GM19452 (cell line): ENCODE measurements around the gene GRIN2B.

Experiments used
- ATAC-seq: cut with Tn5 transposase; IDR thresholded peaks from one replicate; pipeline ENCODE4 v1.9.1; 2021; ENCODE audit not compliant: unreplicated experiment

GRIN2B gene

GRCh38 chr12:13957576-13957975, 23.8 kb downstream of the GRIN2B start:
- ATAC-seq, result no peak

- no peak for ATAC-seq
Observed at GRCh38 chr12:13956060-13956590, 25.3 kb downstream of the GRIN2B start.

- no peak for ATAC-seq
Observed at GRCh38 chr12:13952096-13952495, 29.3 kb downstream of the GRIN2B start.

DNA sequence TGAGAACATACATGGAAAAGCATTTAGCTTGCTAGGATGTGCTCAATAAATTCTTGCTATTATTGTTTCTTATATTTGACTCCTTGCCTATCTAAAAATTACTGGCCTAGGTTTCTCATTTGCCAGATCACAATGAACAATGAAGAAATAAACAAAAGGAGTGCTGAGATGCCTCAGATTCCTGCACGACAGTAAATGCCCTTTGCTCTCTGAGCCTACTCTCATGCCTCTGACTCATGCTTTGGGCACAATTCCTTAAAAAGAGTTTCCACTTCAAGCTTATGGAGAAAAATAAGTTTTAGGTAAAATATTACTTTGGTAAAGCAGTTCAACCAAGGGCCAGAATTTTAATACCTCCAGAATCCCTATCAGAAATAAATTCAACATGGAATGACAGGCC, 30.9 kb downstream of the GRIN2B start:
- no peak for ATAC-seq

- ATAC-seq, result no peak
Observed at GRCh38 chr12:13948621-13949020, 32.8 kb downstream of the GRIN2B start.

DNA sequence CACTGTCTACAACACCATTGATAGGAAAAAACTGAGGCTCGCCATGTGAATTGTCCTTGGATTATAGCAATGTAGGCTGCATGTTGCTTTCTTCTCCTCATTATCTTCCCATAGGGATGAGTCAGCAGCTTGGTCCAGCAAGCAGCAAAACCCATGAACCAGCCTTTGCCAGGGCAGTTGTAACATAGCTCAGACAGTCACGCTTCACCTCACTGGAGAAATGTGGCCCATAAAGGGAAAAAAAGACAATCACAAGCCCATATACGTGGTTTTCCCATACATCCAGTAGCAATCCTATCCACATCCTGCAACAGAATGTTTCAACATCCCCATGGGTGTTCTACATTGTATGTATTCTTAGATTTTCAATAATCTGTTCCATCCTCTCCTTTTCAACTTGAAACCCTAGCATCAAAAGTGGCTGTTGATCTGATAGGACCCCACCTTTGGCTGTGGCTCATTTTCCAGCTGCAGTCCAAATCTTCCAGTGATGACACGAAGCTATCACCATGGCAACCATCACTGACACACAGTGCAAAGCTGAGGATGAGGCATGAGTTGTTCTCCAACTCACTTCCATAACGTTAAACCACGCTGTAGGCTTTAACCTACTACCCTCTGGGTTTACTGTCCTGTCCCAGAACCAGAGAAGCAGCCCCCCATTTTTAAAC, 34.0 kb downstream of the GRIN2B start:
- no peak for ATAC-seq

- ATAC-seq, result no peak
Observed at GRCh38 chr12:13945641-13946040, 35.8 kb downstream of the GRIN2B start.

GRCh38 chr12:13945236-13945635, 36.2 kb downstream of the GRIN2B start:
- ATAC-seq, result no peak

DNA sequence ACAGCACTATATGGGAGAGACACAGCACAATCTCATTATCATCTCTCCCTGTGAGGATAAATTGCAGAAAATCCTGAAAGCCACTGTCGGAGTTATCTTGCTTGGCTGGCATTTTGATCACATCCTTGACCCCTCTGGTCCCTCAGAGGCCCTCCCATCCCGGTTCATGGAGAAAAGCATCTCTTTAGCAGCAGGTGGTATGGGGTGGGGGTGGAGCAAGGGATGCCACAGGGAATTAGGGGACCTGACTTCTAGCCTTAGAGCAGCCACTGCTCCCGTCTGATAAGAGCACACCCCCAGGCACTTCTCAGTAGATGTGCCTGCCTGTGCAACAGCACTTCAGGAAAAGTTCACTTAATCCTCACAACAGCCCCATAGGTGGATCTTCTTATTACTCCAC, 38.6 kb downstream of the GRIN2B start:
- no peak for ATAC-seq

DNA sequence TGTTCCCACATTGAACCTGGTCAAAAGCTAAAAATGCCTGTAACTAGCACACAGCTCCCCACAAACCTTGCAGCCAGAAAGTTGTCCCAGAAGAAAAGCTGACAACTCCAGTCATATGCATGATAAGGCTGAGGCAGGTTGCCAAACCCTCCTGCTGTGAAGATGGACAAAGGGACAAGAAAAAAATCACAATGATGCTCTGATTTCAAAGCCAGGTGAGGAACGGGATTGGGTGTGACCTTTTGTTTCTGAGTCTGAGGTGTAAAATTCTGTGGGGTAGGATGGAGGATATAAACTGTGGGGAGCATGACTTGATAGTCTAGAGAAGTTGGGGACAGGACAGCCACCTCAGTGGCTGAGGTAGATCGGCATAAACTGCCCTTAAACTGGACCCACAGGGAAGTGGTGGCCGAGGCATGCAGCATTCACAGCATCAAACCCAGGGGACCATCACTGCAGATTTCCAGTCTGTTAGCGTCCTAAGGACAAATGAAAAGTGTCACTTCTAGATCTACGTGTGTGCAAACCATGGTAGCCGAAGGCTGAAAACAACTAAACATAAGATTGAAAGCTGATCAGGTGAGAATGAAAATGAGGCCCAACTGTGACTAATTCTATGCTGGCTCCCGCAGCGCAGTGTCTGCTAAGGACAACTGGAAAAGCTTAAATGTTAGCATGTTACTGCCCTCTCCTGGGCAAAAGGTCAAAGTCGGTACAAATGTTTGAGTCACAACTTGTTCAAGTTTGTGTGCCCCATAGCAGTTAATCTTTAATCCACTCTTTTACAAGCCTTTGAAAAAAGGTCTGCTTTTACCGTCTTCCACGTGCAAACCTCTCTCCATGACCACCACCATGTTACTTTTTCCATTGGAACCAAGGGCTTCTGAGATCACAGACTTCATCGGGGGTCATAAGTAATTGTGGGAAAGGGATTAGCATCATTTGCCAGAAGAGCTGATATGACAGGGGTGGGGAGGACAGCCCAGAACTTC, 39.8 kb downstream of the GRIN2B start:
- ATAC-seq, result no peak

- ATAC-seq, result no peak
Observed at GRCh38 chr12:13940335-13940865, 41.0 kb downstream of the GRIN2B start.

DNA sequence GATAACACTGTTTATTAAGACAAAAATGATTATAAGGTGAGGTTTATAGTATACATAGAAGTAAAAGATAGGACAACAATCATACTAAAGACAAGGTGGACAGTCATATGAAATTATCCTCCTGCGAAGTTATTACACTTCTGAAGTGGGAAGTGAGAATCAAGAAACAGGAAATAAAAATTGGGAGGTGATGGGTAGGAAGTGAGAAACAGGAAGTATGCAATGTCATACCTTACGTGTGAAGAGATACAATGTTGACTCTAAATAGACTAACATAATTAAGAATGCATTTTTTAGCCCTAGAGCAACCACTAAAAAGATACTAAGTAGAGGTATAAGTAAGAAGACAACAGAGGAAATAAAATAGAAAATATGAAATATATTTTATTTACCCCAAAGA, 43.7 kb downstream of the GRIN2B start:
- no peak for ATAC-seq

DNA sequence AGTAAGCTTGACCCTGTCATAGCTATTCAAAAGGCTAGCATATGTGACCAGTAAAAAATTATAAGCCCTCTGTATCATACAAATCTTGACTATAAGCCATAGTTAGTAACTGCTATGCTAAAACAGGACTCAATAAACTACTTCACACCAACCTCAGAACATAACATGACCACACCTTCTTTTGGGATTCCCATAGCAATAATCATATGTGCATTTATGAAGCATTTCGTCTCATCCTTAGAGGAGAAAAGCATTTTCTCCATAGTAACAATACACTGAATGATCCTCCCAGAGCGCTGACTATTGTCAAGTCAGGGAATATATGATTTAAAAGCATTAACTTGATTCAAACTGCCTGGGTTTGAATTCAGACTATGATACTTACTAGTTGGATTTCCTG, 46.2 kb downstream of the GRIN2B start:
- no peak for ATAC-seq
